HEK293 (cell line): ENCODE results near the gene SLMAP.

ENCODE experiments used
- CTCF ChIA-PET: fragments of 350-600 bp; formaldehyde crosslinking; extraction: SDS; loops from one replicate; lab custom pipeline; 2021; ENCODE audit warnings: antibody characterized with exemption; lab: Yijun Ruan, JAX
- POLR2A ChIA-PET: fragments of 300-600 bp; formaldehyde crosslinking; extraction: SDS; loops from one replicate; lab custom pipeline; 2020; ENCODE audit warnings: antibody characterized with exemption, inconsistent platforms; lab: Yijun Ruan, JAX
- H3K27ac ChIP-seq: fragments of 200-500 bp; sonication (Bioruptor generic); 2 replicates; pipeline ENCODE4 v1.5.1; 2014; ENCODE audit warnings: low read depth, low read length, control low read depth, inconsistent platforms; ENCODE audit errors: extremely low read depth
- H3K36me3 ChIP-seq, 2 experiments: fragments of 200-500 bp in 1 of 2; sonication (Bioruptor generic) in 1 of 2; 1 replicate in 1 of 2; 2 replicates in 1 of 2; pipeline ENCODE4 v1.5.1; 2014 to 2017; ENCODE audit warnings: inconsistent platforms in 2 of 2, low read length in 2 of 2; ENCODE audit not compliant: control insufficient read depth in 2 of 2, insufficient read depth in 1 of 2
- H3K4me1 ChIP-seq: fragments of 200-500 bp; sonication (Bioruptor generic); 2 replicates; pipeline ENCODE4 v1.5.1; 2014; ENCODE audit warnings: mild to moderate bottlenecking, low read length, inconsistent platforms; ENCODE audit not compliant: control insufficient read depth, insufficient read depth
- H3K4me3 ChIP-seq: 2 replicates; pipeline ENCODE4 v1.5.1; 2011; ENCODE audit warnings: low read depth, mild to moderate bottlenecking, control low read depth, low read length, moderate library complexity
- H3K9me3 ChIP-seq: fragments of 200-500 bp; sonication (Bioruptor generic); 2 replicates; pipeline ENCODE4 v1.5.1; 2014; ENCODE audit warnings: low read depth, low read length, inconsistent platforms; ENCODE audit not compliant: control insufficient read depth, insufficient read depth
- HOXD13 ChIP-seq: sonication (generic); formaldehyde crosslinking; IDR thresholded peaks from 2 replicates; pipeline ENCODE4 v1.8.0; 2022; ENCODE audit warnings: missing genetic modification reagents, borderline replicate concordance
- KLF1 ChIP-seq: fragments of 450-650 bp; formaldehyde crosslinking; IDR thresholded peaks from 2 replicates; pipeline ENCODE4 v1.5.1; 2016; ENCODE audit warnings: missing biosample characterization, missing genetic modification characterization
- KLF10 ChIP-seq: fragments of 450-650 bp; IDR thresholded peaks from 2 replicates; pipeline ENCODE4 v1.5.1; 2018; ENCODE audit warnings: missing biosample characterization, mild to moderate bottlenecking, missing genetic modification characterization
- KLF9 ChIP-seq: fragments of 450-650 bp; formaldehyde crosslinking; IDR thresholded peaks from 2 replicates; pipeline ENCODE4 v1.5.1; 2016; ENCODE audit warnings: missing biosample characterization, missing genetic modification characterization, low read depth
- MYNN ChIP-seq: fragments of 450-650 bp; formaldehyde crosslinking; IDR thresholded peaks from 2 replicates; pipeline ENCODE4 v1.5.1; 2016; ENCODE audit warnings: missing biosample characterization, missing genetic modification characterization, borderline replicate concordance
- ZNF10 ChIP-seq: fragments of 450-650 bp; formaldehyde crosslinking; IDR thresholded peaks from 2 replicates; pipeline ENCODE4 v1.5.1; 2017; ENCODE audit warnings: missing biosample characterization, missing genetic modification characterization
- ZNF157 ChIP-seq: fragments of 450-650 bp; formaldehyde crosslinking; IDR thresholded peaks from 2 replicates; pipeline ENCODE4 v1.5.1; 2016; ENCODE audit warnings: missing biosample characterization, missing genetic modification characterization
- ZNF239 ChIP-seq: fragments of 450-650 bp; formaldehyde crosslinking; IDR thresholded peaks from 2 replicates; pipeline ENCODE4 v1.5.1; 2016; ENCODE audit warnings: missing biosample characterization, missing genetic modification characterization
- ZNF341 ChIP-seq: fragments of 450-650 bp; formaldehyde crosslinking; IDR thresholded peaks from 2 replicates; pipeline ENCODE4; 2016; ENCODE audit warnings: low read depth, missing biosample characterization, missing genetic modification characterization
- ZNF37A ChIP-seq: fragments of 450-650 bp; IDR thresholded peaks from 2 replicates; pipeline ENCODE4 v1.5.1; 2018; ENCODE audit warnings: missing biosample characterization, missing genetic modification characterization
- ZNF394 ChIP-seq: fragments of 450-650 bp; formaldehyde crosslinking; IDR thresholded peaks from 2 replicates; pipeline ENCODE4 v1.5.1; 2016; ENCODE audit warnings: missing biosample characterization, missing genetic modification characterization, mild to moderate bottlenecking, moderate library complexity, borderline replicate concordance
- ZNF529 ChIP-seq: fragments of 450-650 bp; formaldehyde crosslinking; IDR thresholded peaks from 2 replicates; pipeline ENCODE4 v1.5.1; 2017; ENCODE audit warnings: missing genetic modification characterization, missing biosample characterization; ENCODE audit not compliant: insufficient replicate concordance
- ZNF549 ChIP-seq: fragments of 450-650 bp; IDR thresholded peaks from 2 replicates; pipeline ENCODE4 v1.5.1; 2018; ENCODE audit warnings: missing biosample characterization, missing genetic modification characterization, mild to moderate bottlenecking, inconsistent platforms, moderate library complexity
- ZNF600 ChIP-seq: fragments of 450-650 bp; formaldehyde crosslinking; IDR thresholded peaks from 2 replicates; pipeline ENCODE4 v1.5.1; 2016; ENCODE audit warnings: missing biosample characterization, missing genetic modification characterization
- ZNF624 ChIP-seq: fragments of 450-650 bp; formaldehyde crosslinking; IDR thresholded peaks from 2 replicates; pipeline ENCODE4 v1.5.1; 2017; ENCODE audit warnings: missing biosample characterization, missing genetic modification characterization
- ZNF707 ChIP-seq: fragments of 450-650 bp; formaldehyde crosslinking; IDR thresholded peaks from 2 replicates; pipeline ENCODE4 v1.5.1; 2016; ENCODE audit warnings: missing biosample characterization, missing genetic modification characterization
- ZNF791 ChIP-seq: fragments of 450-650 bp; formaldehyde crosslinking; IDR thresholded peaks from 2 replicates; pipeline ENCODE4 v1.5.1; 2016; ENCODE audit warnings: missing biosample characterization, missing genetic modification characterization
- ZNF843 ChIP-seq: fragments of 450-650 bp; formaldehyde crosslinking; IDR thresholded peaks from 2 replicates; pipeline ENCODE4 v1.5.1; 2016; ENCODE audit warnings: missing biosample characterization, missing genetic modification characterization
- TF ChIP-seq, protein P1 (sequence below): fragments of 450-650 bp; formaldehyde crosslinking; IDR thresholded peaks from 2 replicates; pipeline ENCODE4 v1.5.1; 2017; ENCODE audit warnings: missing biosample characterization, missing genetic modification characterization
- TF ChIP-seq, protein P2 (sequence below): fragments of 450-650 bp; formaldehyde crosslinking; IDR thresholded peaks from 2 replicates; pipeline ENCODE4 v1.5.1; 2017; ENCODE audit warnings: missing biosample characterization, mild to moderate bottlenecking, missing genetic modification characterization, moderate library complexity

SLMAP gene

GRCh38 chr3:57779666-57780065 is 23.6 kb downstream of the SLMAP start (continued):
- no peak for TF ChIP-seq ZNF600 (tag by site-specific recombination)

DNA sequence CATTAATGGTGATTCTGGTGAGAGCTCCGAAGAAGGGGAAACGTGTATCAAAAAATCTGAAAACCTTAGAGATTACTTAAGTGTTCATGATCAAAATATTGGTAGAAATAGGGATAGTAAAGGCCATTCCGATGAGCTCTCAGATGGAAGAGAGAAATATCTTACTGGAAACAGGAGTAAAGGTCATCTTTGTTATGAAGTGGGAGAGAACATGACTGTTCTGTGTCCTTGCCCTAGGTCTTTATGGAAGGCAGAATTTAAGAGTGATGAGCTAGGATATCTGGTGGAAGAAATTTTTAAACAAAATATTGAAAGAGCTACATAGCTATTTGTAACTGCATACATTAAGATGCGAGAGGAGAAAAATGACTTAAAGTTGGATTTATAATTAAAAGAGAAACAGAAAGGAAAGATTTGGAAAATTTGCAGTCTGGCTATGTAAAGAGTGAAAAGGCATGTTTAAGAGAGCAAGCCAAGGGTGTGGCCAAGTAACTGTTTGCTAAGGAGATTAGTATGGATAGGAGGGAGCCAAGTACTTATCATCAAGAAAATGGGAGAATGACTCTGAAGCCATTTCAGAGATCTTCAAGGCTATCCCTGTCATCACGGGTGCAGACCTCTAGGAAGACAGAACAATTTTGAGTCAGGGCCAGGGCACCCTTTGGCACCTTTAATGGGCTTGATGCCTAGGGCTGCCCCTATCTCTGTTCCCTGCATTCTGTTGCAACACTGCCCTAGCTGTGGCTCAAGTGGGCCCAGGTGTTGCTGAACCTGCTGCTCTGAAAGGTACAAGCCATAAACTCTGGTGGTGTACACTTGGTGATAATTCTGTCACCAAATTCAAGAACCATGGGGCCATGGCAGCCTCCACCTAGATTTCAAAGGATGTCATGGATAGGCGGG is 27.3 kb downstream of the SLMAP start:
- Histone ChIP-seq H3K4me1 (no peaks in the 10 kb centered on the region; the same call in 1 of the 2 replicates), H3K27ac (no peak overlapping the region), H3K9me3 (no peaks in the 10 kb centered on the region), H3K36me3 (no peaks in the 10 kb centered on the region), H3K4me3 (no peak overlapping the region)
- ChIA-PET CTCF (interaction anchor here (0.5 kb wide), 1 partner anchor 299 kb away, joined by 6 read pairs; no protein-coding TSS in a partner anchor), POLR2A (no interaction called here)
- no peak for TF ChIP-seq ZNF37A (tag by site-specific recombination)
- TF ChIP-seq, protein P1, sequence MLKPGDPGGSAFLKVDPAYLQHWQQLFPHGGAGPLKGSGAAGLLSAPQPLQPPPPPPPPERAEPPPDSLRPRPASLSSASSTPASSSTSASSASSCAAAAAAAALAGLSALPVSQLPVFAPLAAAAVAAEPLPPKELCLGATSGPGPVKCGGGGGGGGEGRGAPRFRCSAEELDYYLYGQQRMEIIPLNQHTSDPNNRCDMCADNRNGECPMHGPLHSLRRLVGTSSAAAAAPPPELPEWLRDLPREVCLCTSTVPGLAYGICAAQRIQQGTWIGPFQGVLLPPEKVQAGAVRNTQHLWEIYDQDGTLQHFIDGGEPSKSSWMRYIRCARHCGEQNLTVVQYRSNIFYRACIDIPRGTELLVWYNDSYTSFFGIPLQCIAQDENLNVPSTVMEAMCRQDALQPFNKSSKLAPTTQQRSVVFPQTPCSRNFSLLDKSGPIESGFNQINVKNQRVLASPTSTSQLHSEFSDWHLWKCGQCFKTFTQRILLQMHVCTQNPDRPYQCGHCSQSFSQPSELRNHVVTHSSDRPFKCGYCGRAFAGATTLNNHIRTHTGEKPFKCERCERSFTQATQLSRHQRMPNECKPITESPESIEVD (tag by site-specific recombination): no peak
- no peak for TF ChIP-seq MYNN
- TF ChIP-seq ZNF10 (tag by site-specific recombination): no peak
- no peak for TF ChIP-seq ZNF549
- no peak for TF ChIP-seq KLF10
- TF ChIP-seq ZNF394 (tag by site-specific recombination): no peak
- TF ChIP-seq ZNF707 (tag by site-specific recombination): no peak
- no peak for TF ChIP-seq ZNF624 (tag by site-specific recombination)
- TF ChIP-seq ZNF843: no peak
- TF ChIP-seq ZNF239 (tag by site-specific recombination): no peak
- no peak for TF ChIP-seq ZNF341 (tag by site-specific recombination)
- TF ChIP-seq KLF9 (tag by site-specific recombination): no peak
- no peak for TF ChIP-seq ZNF791 (tag by site-specific recombination)
- TF ChIP-seq ZNF157 (tag by site-specific recombination): no peak
- no peak for TF ChIP-seq KLF1 (tag by site-specific recombination)
- TF ChIP-seq ZNF529 (tag by site-specific recombination): no peak

- TF ChIP-seq, protein P2, sequence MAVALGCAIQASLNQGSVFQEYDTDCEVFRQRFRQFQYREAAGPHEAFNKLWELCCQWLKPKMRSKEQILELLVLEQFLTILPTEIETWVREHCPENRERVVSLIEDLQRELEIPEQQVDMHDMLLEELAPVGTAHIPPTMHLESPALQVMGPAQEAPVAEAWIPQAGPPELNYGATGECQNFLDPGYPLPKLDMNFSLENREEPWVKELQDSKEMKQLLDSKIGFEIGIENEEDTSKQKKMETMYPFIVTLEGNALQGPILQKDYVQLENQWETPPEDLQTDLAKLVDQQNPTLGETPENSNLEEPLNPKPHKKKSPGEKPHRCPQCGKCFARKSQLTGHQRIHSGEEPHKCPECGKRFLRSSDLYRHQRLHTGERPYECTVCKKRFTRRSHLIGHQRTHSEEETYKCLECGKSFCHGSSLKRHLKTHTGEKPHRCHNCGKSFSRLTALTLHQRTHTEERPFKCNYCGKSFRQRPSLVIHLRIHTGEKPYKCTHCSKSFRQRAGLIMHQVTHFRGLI (tag by site-specific recombination): 0 out of 2 replicates have a peak, but pooled peaks have one; percentile 34
- no peak for TF ChIP-seq HOXD13 (CRISPR knock-in tag)
- no peaks in the 10 kb centered on the region for H3K36me3 ChIP-seq
- no peak overlapping the region for H3K4me3 ChIP-seq
- no peak overlapping the region for H3K27ac ChIP-seq
- POLR2A ChIA-PET: no interaction called here
- H3K4me1 ChIP-seq: no peaks in the 10 kb centered on the region; the same call in 1 of the 2 replicates
- CTCF ChIA-PET: no interaction called here
- no peaks in the 10 kb centered on the region for H3K9me3 ChIP-seq
Observed at GRCh38 chr3:57784089-57784735, 28.1 kb downstream of the SLMAP start.
